ENCODE results near the gene BUB1B. TPM values are rescaled to one million over a fixed set of nuclear protein-coding genes. Genes with fewer than 3 reads are reported as not detected.
"Not testable (repeated sequence)": the region's sequence is repeated elsewhere in the genome, so short reads cannot be mapped to it uniquely, and the experiment has no call there.

BUB1B gene
- total RNA-seq, 1 experiment from 2014 or later, result 92.9 TPM

GRCh38 chr15:40138201-40138570 is 22.7 kb upstream of the BUB1B start:
- H3K4me3 ChIP-seq (replicated peaks in 1 of 2; ENCODE audit: low read depth in 1 of 2, low read length in 2 of 2); RAD21 ChIA-PET (ENCODE audit: low non-redundant PET in 1 of 2, low total read pairs in 2 of 2, uncharacterized antibody in 2 of 2, unreplicated experiment in 2 of 2); H3K4me1 ChIP-seq (ENCODE audit: control insufficient read depth in 1 of 2, insufficient read depth in 2 of 2, low read length in 2 of 2); ATAC-seq; H2AFZ ChIP-seq (ENCODE audit: low read depth, low read length, poor library complexity, severe bottlenecking); H3K4me2 ChIP-seq (ENCODE audit: low read length); H3K36me3 ChIP-seq (ENCODE audit: control insufficient read depth in 1 of 2, insufficient read depth in 2 of 2, low read length in 2 of 2); H3K27me3 ChIP-seq (ENCODE audit: insufficient read depth, low read length); H3K9me3 ChIP-seq (ENCODE audit: control insufficient read depth in 1 of 2, insufficient read depth in 1 of 2, low read depth in 1 of 2, low read length in 2 of 2); DNase-seq (ENCODE audit: low read depth, low spot score); H3K27ac ChIP-seq (ENCODE audit: low read depth, low read length); H3K9me2 ChIP-seq (ENCODE audit: insufficient read depth); intact Hi-C loops (cut with micrococcal nuclease); BruUV-seq (replicated peaks); H3K9ac ChIP-seq (ENCODE audit: low read length); H3K79me2 ChIP-seq (ENCODE audit: insufficient read depth, low read length); H4K20me1 ChIP-seq (ENCODE audit: insufficient read depth): not testable (repeated sequence)
- ChIA-PET POLR2A (interaction anchor here (0.6 kb wide), 1 partner anchor 25 kb away, joined by 3 read pairs; no protein-coding TSS in a partner anchor), CTCF (interaction anchor here (0.6 kb wide), 1 partner anchor 31 kb away, joined by 3 read pairs; no protein-coding TSS in a partner anchor)

- no peak overlapping the region for H3K4me3 ChIP-seq (replicated peaks in 1 of 2; ENCODE audit: low read depth in 1 of 2, low read length in 2 of 2)
- H3K79me2 ChIP-seq (ENCODE audit: insufficient read depth, low read length), result no peaks in the 10 kb centered on the region
- H3K9me3 ChIP-seq (ENCODE audit: control insufficient read depth in 1 of 2, insufficient read depth in 1 of 2, low read depth in 1 of 2, low read length in 2 of 2), result no peaks in the 10 kb centered on the region
- H3K27ac ChIP-seq (ENCODE audit: low read depth, low read length), result no peak overlapping the region
- no peak overlapping the region for H3K4me2 ChIP-seq (ENCODE audit: low read length)
- ChIA-PET CTCF (no interaction called here), POLR2A (no interaction called here), RAD21 (ENCODE audit: low non-redundant PET in 1 of 2, low total read pairs in 2 of 2, uncharacterized antibody in 2 of 2, unreplicated experiment in 2 of 2) (no interaction called here)
- H2AFZ ChIP-seq (ENCODE audit: low read depth, low read length, poor library complexity, severe bottlenecking), result no peak overlapping the region
- no peaks in the 10 kb centered on the region for H3K36me3 ChIP-seq (ENCODE audit: control insufficient read depth in 1 of 2, insufficient read depth in 2 of 2, low read length in 2 of 2)
- no peak overlapping the region for H3K9ac ChIP-seq (ENCODE audit: low read length)
- no peaks in the 10 kb centered on the region for H4K20me1 ChIP-seq (ENCODE audit: insufficient read depth)
- no peak for DNase-seq (ENCODE audit: low read depth, low spot score)
- no peaks in the 10 kb centered on the region for H3K9me2 ChIP-seq (ENCODE audit: insufficient read depth)
- BruUV-seq (replicated peaks), result no TSS peak
- ATAC-seq, result no peak
- peaks cover 8 to 18% of the 10 kb centered on the region in 2 experiments; a peak in 2 of 4 replicates for H3K4me1 ChIP-seq (ENCODE audit: control insufficient read depth in 1 of 2, insufficient read depth in 2 of 2, low read length in 2 of 2)
- H3K27me3 ChIP-seq (ENCODE audit: insufficient read depth, low read length), result no peaks in the 10 kb centered on the region
- intact Hi-C loops (cut with micrococcal nuclease), result no loop called here
- TF ChIP-seq ZNF274 (IDR thresholded peaks at IDR 0.05; ENCODE audit: low read depth, low read length), result no peak
- TF ChIP-seq SRF (IDR thresholded peaks at IDR 0.05; ENCODE audit: low read depth), result no peak
- TF ChIP-seq TCF7L2 (IDR thresholded peaks at IDR 0.05; ENCODE audit: borderline replicate concordance, extremely low read depth, insufficient read depth, insufficient read length), result no peak
- TF ChIP-seq CTCF (IDR thresholded peaks at IDR 0.05 in 2 of 3, conservative IDR thresholded peaks at IDR 0.05 in 1 of 3; ENCODE audit: borderline replicate concordance in 1 of 3, insufficient read depth in 1 of 3, low read depth in 2 of 3, low read length in 2 of 3), result no peak
- no peak for TF ChIP-seq RAD21 (IDR thresholded peaks at IDR 0.05; ENCODE audit: low read depth)
- no peak for TF ChIP-seq JUND (IDR thresholded peaks at IDR 0.05)
- TF ChIP-seq EZH2 (IDR thresholded peaks at IDR 0.05), result no peak
- TF ChIP-seq CEBPB (IDR thresholded peaks at IDR 0.05; ENCODE audit: low read depth), result no peak
- no peak for TF ChIP-seq YY1 (IDR thresholded peaks at IDR 0.05; ENCODE audit: extremely low read depth, insufficient replicate concordance, low read depth, low read length)
- no peak for TF ChIP-seq EZH2phosphoT487 (IDR thresholded peaks at IDR 0.05; ENCODE audit: borderline replicate concordance)
- TF ChIP-seq SIN3A (IDR thresholded peaks at IDR 0.05; ENCODE audit: low read depth), result no peak
- TF ChIP-seq ATF3 (IDR thresholded peaks at IDR 0.05), result no peak
- no peak for TF ChIP-seq REST (IDR thresholded peaks at IDR 0.05; ENCODE audit: low read depth)
- no peak for TF ChIP-seq FOSL1 (IDR thresholded peaks at IDR 0.05; ENCODE audit: low read depth)
- TF ChIP-seq MAX (IDR thresholded peaks at IDR 0.05), result no peak
- no peak for TF ChIP-seq CBX3 (IDR thresholded peaks at IDR 0.05; ENCODE audit: low read depth)
- no peak for TF ChIP-seq ELF1 (IDR thresholded peaks at IDR 0.05; ENCODE audit: borderline replicate concordance, low read depth)
These were observed 18.4 kb upstream of the BUB1B start for GRCh38 chr15:40142428-40142827.

Data from HCT116 (cell line).